Psoas muscle (tissue), 8 donors: ENCODE data around the gene NR2C2. TPM values are rescaled to one million over a fixed set of nuclear protein-coding genes. Genes with fewer than 3 reads are reported as not detected.

Experiments used
- ATAC-seq, 4 donors: fragments of 200-7000 bp; cut with Tn5 transposase; one replicate each; pipeline ENCODE4 v1.9.1; 2020; ENCODE audit warnings: moderate library complexity in 3 of 4, mild to moderate bottlenecking in 2 of 4
- DNase-seq, 2 donors: peaks; one replicate each; pipeline ENCODE4 v3.0.0-alpha.2; 2020
- H3K27ac ChIP-seq: fragments of 200-600 bp; one replicate; pipeline ENCODE4 v1.8.0; 2022
- H3K27me3 ChIP-seq, 3 donors: fragments of 200-600 bp in 1 of 3; one replicate each; pipeline versions ENCODE4 v1.6.1 to v1.8.0; 2013 to 2022; ENCODE audit warnings: low read length in 2 of 3, mild to moderate bottlenecking in 2 of 3, moderate library complexity in 1 of 3; ENCODE audit not compliant: insufficient read depth in 3 of 3
- H3K36me3 ChIP-seq, 2 donors: fragments of 200-600 bp in 1 of 2; one replicate each; pipeline versions ENCODE4 v1.6.1 to v1.8.0; 2013 to 2022; ENCODE audit warnings: low read depth in 1 of 2, mild to moderate bottlenecking in 1 of 2, moderate library complexity in 1 of 2; ENCODE audit not compliant: insufficient read depth in 1 of 2
- H3K4me1 ChIP-seq: fragments of 200-600 bp; one replicate; pipeline ENCODE4 v1.8.0; 2022
- H3K4me3 ChIP-seq: fragments of 200-600 bp; one replicate; pipeline ENCODE4 v1.8.0; 2022; ENCODE audit warnings: mild to moderate bottlenecking
- H3K9me3 ChIP-seq: fragments of 200-600 bp; one replicate; pipeline ENCODE4 v1.8.0; 2022
- WGBS, 3 donors: extraction: QIAGEN DNeasy Blood & Tissue Kit; methylation state at CpG; one replicate each; pipeline versions ENCODE4 v1.1.6 to v1.1.7; 2013; 5-methylcytosine and 5-hydroxymethylcytosine counted together
- intact Hi-C, 2 donors: fragments of 100-400 bp; cut with DNase I; formaldehyde crosslinking; loops; one replicate each; pipeline versions ENCODE4 v1.11.0 to v1.14.2; 2022
- polyA plus RNA-seq, 3 donors: library from polyadenylated mRNA; stranded (reverse); fragments of 200-250 nt; gene quantifications; one replicate each; pipeline ENCODE4 v1.2.3, GENCODE V29; 2013
- total RNA-seq, 4 donors: library from RNA; stranded (reverse); fragmentation: NEBNext Ultra II Directional in 2 of 4; extraction: Animal tissue kit (Norgen Biotek cat#: 25700) in 2 of 4; gene quantifications; one replicate each; pipeline versions ENCODE4 v1.2.1 to v1.2.4, GENCODE V29; 2021 to 2023
- TF ChIP-seq, protein P1 (sequence below): fragments of 200-600 bp; IDR thresholded peaks from one replicate; pipeline ENCODE4 v1.8.0; 2022; ENCODE audit warnings: antibody characterized with exemption
- donor health status: healthy with polysubstance abuse.
- donor health status: DM: no; HTN: no; CAD: no; lungs with moderate emphysema.
- donor health status: Bipolar disorder and iron deficiency.
- donor health status: healthy.
- donor health status: DM: yes; HTN: yes; CAD: no.
- donor health status: DM: no; HTN: no; CAD: no.
- donor health status: DM: no; HTN: no; CAD: no.
- donor health status: DM: yes; HTN: yes; CAD: no.

The NR2C2 gene
- total and polyA plus RNA-seq, 7 donors = 8.7 to 37.1 (median 28.3) TPM

DNA sequence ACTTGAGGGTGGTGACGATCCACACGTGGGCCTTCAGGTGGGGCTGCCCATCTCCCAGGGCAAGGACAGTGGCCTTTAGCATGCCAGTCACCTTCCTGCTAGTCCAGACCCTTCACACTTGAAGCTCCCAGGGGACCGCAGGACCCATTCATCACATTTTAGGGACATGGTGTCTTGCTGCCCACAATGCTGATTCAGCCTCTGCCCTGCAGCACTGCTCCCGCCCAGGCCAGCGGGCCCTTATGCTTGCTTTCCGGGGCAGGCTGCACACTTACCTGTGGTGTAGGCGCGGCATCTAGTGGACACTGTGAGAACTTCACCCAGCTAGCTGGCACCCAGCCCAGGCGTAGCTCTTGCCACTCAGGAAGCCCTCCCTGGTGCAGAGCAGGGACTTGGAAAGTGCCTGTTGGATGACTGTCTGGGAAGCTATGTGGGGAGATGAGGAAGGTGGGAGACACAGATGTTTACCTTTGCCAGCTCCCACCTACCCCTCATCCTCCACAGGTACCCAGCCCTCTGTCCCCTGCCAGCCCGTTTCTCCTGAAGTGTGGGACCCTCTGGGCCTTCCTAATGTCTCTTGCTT is 26.3 kb upstream of the NR2C2 start:
- ATAC-seq (peak; percentile 91 to 97 (median 94)), DNase-seq (peak; percentile 85 to 92)
- H3K27me3 ChIP-seq = no peaks in the 10 kb centered on the region
- no peak overlapping the region for H3K4me3 ChIP-seq
- TF ChIP-seq, protein P1, sequence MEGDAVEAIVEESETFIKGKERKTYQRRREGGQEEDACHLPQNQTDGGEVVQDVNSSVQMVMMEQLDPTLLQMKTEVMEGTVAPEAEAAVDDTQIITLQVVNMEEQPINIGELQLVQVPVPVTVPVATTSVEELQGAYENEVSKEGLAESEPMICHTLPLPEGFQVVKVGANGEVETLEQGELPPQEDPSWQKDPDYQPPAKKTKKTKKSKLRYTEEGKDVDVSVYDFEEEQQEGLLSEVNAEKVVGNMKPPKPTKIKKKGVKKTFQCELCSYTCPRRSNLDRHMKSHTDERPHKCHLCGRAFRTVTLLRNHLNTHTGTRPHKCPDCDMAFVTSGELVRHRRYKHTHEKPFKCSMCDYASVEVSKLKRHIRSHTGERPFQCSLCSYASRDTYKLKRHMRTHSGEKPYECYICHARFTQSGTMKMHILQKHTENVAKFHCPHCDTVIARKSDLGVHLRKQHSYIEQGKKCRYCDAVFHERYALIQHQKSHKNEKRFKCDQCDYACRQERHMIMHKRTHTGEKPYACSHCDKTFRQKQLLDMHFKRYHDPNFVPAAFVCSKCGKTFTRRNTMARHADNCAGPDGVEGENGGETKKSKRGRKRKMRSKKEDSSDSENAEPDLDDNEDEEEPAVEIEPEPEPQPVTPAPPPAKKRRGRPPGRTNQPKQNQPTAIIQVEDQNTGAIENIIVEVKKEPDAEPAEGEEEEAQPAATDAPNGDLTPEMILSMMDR = peak; percentile 99
- H3K27ac ChIP-seq = no peak overlapping the region
- no peaks in the 10 kb centered on the region for H3K4me1 ChIP-seq
- no peaks in the 10 kb centered on the region for H3K9me3 ChIP-seq
- intact Hi-C loops = loop anchor here (2.0 to 10.0 kb wide), 7 partner anchors 130 to 289 kb away; partner anchors contain the start of gene CAPN7 (in 2 of the 2)
- peaks cover 0 to 4% of the 10 kb centered on the region in 2 donors for H3K36me3 ChIP-seq
- 18 to 20% (median 19%) methylated on average over 10 of the region's 10 CpGs for WGBS, 3 donors

DNA sequence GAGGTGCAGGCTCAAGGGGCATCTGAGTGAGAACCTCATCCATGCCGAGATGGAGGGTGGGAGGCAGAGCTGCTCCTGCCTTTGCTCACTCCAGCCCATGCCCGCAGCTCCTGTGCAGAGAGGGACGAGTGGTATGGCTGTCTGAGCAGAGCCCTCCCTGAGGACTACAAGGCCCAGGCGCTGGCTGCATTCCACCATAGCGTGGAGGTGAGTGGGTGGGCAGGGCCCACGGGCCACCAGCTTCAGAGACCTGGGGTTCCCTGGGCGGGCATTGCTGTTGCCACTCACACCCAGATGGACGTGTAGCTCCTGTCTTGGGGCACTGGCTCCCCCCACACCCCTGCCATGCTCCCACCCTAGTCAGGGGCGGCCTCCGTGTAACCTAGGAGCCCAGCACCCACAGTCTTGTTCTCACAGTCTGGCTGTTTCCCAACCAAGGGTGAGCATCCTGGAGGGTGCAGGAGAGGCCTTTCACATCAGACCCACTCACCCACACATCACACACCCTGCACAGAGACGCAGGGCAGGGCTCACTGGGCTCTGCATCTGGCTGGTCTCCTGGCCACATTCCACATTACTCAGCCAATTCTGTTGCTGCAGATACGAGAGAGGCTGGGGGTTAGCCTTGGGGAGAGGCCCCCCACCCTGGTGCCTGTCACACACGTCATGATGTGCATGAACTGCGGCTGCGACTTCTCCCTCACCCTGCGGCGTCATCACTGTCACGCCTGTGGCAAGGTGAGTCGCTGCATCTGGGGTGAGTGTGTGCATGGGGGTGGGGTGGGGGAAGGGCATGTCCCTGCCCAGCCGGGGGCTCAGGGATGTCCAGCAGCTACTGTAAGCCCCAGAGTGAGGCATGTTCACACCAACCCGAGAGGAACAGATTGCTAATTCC is 25.3 kb upstream of the NR2C2 start:
- Histone ChIP-seq H3K27me3 (no peaks in the 10 kb centered on the region), H3K4me3 (no peak overlapping the region), H3K9me3 (no peaks in the 10 kb centered on the region), H3K27ac (no peak overlapping the region), H3K4me1 (no peaks in the 10 kb centered on the region), H3K36me3 (peaks cover 0 to 4% of the 10 kb centered on the region in 2 donors)
- TF ChIP-seq, protein P1 = no peak
- intact Hi-C loops = loop anchor here (2.0 to 10.0 kb wide), 7 partner anchors 131 to 290 kb away; partner anchors contain the start of gene CAPN7 (in 2 of the 2)
- no peak for ATAC-seq
- WGBS, 3 donors = 82 to 84% (median 83%) methylated on average over 20 to 21 of the region's 21 CpGs
- no peak for DNase-seq

DNA sequence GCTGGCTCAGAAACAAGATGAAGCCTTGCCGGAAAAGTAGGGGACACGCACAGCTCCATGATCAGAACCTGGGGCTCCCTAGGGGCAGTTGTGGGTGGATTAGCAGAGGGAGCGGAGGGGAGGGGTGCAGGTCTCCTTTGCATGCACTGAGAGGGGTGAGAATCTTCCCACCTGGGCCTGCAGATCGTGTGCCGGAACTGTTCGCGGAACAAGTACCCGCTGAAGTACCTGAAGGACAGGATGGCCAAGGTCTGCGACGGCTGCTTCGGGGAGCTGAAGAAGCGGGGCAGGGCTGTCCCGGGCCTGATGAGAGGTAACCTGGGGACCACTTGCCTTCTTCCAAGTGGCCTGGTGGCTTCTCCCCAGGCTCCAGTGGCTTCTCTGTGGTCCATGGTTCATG is 24.5 kb upstream of the NR2C2 start:
- H3K36me3 ChIP-seq = peaks cover 0 to 4% of the 10 kb centered on the region in 2 donors
- H3K4me3 ChIP-seq = no peak overlapping the region
- no peak overlapping the region for H3K27ac ChIP-seq
- H3K9me3 ChIP-seq = no peaks in the 10 kb centered on the region
- DNase-seq (no peak), ATAC-seq (no peak)
- no peaks in the 10 kb centered on the region for H3K4me1 ChIP-seq
- intact Hi-C loops = loop anchor here (5.0 to 10.0 kb wide), 4 partner anchors 132 to 291 kb away; partner anchors contain the start of gene CAPN7 (in 2 of the 2)
- WGBS, 3 donors = 93 to 96% (median 96%) methylated on average over 13 of the region's 13 CpGs
- H3K27me3 ChIP-seq = no peaks in the 10 kb centered on the region
- TF ChIP-seq, protein P1 = no peak

DNA sequence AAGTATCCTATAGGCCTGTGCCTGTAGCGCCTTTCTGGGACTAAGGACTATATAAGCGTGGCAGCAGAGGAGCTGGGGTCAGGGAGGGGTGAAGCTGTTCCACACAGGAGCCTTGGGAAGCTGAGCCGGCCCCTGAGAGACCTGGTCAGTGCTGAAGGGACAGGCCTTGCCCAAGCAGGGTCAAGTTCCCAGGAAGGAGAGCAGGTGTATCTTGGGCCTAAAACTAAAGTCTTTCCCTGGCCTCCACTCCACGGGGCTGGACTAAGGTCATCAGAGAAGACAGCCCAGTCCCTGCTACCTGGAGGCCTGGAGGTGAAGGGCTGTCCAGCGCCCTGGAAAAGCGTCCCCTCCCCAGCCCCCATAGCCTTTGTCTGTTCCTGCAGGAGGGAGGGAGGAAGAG is 23.9 kb upstream of the NR2C2 start:
- Histone ChIP-seq H3K27ac (no peak overlapping the region), H3K9me3 (no peaks in the 10 kb centered on the region), H3K36me3 (peaks cover 0 to 5% of the 10 kb centered on the region in 2 donors), H3K4me1 (no peaks in the 10 kb centered on the region), H3K27me3 (no peaks in the 10 kb centered on the region), H3K4me3 (no peak overlapping the region)
- TF ChIP-seq, protein P1 = no peak
- intact Hi-C loops = loop anchor here (5.0 to 10.0 kb wide), 4 partner anchors 131 to 291 kb away; partner anchors contain the start of gene CAPN7 (in 2 of the 2)
- no peak for ATAC-seq
- no peak for DNase-seq
- 71 to 79% (median 79%) methylated on average over 5 to 6 of the region's 6 CpGs for WGBS, 3 donors
